IMR-90 (cell line): ENCODE data around the gene FKRP. TPM values are rescaled to one million over a fixed set of nuclear protein-coding genes. Genes with fewer than 3 reads are reported as not detected.
A peak's percentile ranks its signal among the peaks of the same experiment; 100 is the strongest.

Experiments used
- ATAC-seq: fragments of 200-7000 bp; cut with Tn5 transposase; 2 replicates; pipeline ENCODE4 v1.9.1; 2020; ENCODE audit warnings: low read depth, mild to moderate bottlenecking, moderate library complexity
- BruUV-seq: library from RNA; stranded (reverse); fragments of 400-500 nt; replicated peaks from 2 replicates; lab custom pipeline; 2021; lab: Mats Ljungman, UMichigan
- CTCF ChIA-PET: fragments of 300-600 bp; formaldehyde crosslinking; extraction: SDS; loops from one replicate; lab custom pipeline; 2021; ENCODE audit warnings: antibody characterized with exemption; lab: Yijun Ruan, JAX
- POLR2A ChIA-PET: fragments of 300-600 bp; sonication (Branson Sonifier 250); formaldehyde crosslinking; loops from one replicate; lab custom pipeline; 2022; ENCODE audit warnings: antibody characterized with exemption; ENCODE audit not compliant: unreplicated experiment; lab: Charles Lee
- DNase-seq: peaks from one replicate; pipeline ENCODE4 v3.0.0; 2013
- H2AFZ ChIP-seq: replicated peaks from 2 replicates; pipeline ENCODE3; 2013; ENCODE audit warnings: low read length, mild to moderate bottlenecking; ENCODE audit not compliant: poor library complexity
- H2AK5ac ChIP-seq: 2 replicates; pipeline ENCODE4 v1.6.1; 2013; ENCODE audit warnings: low read depth, low read length, inconsistent platforms
- H2AK9ac ChIP-seq: replicated peaks from 2 replicates; pipeline ENCODE3; 2013; ENCODE audit warnings: mild to moderate bottlenecking, low read depth, low read length, moderate library complexity; ENCODE audit not compliant: poor library complexity
- H2BK120ac ChIP-seq: 2 replicates; pipeline ENCODE4 v1.6.1; 2013; ENCODE audit warnings: low read depth, low read length, inconsistent platforms
- H2BK15ac ChIP-seq: 3 replicates; pipeline ENCODE4 v1.6.1; 2013; ENCODE audit warnings: low read depth, low read length, inconsistent platforms
- H2BK20ac ChIP-seq: 2 replicates; pipeline ENCODE4 v1.6.1; 2013; ENCODE audit warnings: low read depth, mild to moderate bottlenecking, inconsistent platforms, low read length, moderate library complexity
- H2BK5ac ChIP-seq: 2 replicates; pipeline ENCODE4 v1.6.1; 2013; ENCODE audit warnings: mild to moderate bottlenecking, low read depth, low read length, inconsistent platforms; ENCODE audit not compliant: poor library complexity, severe bottlenecking
- H3K14ac ChIP-seq: replicated peaks from 2 replicates; pipeline ENCODE4 v1.6.1; 2013; ENCODE audit warnings: low read depth, low read length, inconsistent platforms
- H3K18ac ChIP-seq: 2 replicates; pipeline ENCODE4 v1.6.1; 2013; ENCODE audit warnings: low read depth, low read length, control low read depth
- H3K23ac ChIP-seq: 2 replicates; pipeline ENCODE4 v1.6.1; 2013; ENCODE audit warnings: low read depth, low read length, inconsistent platforms
- H3K27ac ChIP-seq: 2 replicates; pipeline ENCODE4 v1.5.1; 2013; ENCODE audit warnings: mild to moderate bottlenecking, control low read depth, low read length; ENCODE audit not compliant: insufficient read depth
- H3K27me3 ChIP-seq: 2 replicates; pipeline ENCODE4 v1.6.1; 2013; ENCODE audit warnings: low read length; ENCODE audit not compliant: control insufficient read depth, insufficient read depth
- H3K36me3 ChIP-seq: 2 replicates; pipeline ENCODE4 v1.6.1; 2013; ENCODE audit warnings: low read length, mixed read lengths; ENCODE audit not compliant: control insufficient read depth, insufficient read depth
- H3K4ac ChIP-seq: 2 replicates; pipeline ENCODE4 v1.6.1; 2013; ENCODE audit warnings: low read depth, low read length, inconsistent platforms
- H3K4me1 ChIP-seq: 2 replicates; pipeline ENCODE4 v1.6.1; 2013; ENCODE audit warnings: low read length, mixed read lengths; ENCODE audit not compliant: control insufficient read depth, insufficient read depth
- H3K4me2 ChIP-seq: 2 replicates; pipeline ENCODE4 v1.6.1; 2013; ENCODE audit warnings: low read depth, mild to moderate bottlenecking, control low read depth, low read length, moderate library complexity
- H3K4me3 ChIP-seq: 2 replicates; pipeline ENCODE4 v1.5.1; 2013; ENCODE audit warnings: low read depth, mild to moderate bottlenecking, control low read depth, low read length, moderate library complexity; ENCODE audit not compliant: insufficient read depth
- H3K56ac ChIP-seq: 2 replicates; pipeline ENCODE4 v1.6.1; 2013; ENCODE audit warnings: low read length, inconsistent platforms; ENCODE audit not compliant: insufficient read depth; ENCODE audit errors: extremely low read depth
- H3K79me1 ChIP-seq, 2 experiments: 2 replicates each; pipeline ENCODE4 v1.6.1; 2013; ENCODE audit warnings: low read length in 2 of 2, inconsistent platforms in 1 of 2, low read depth in 1 of 2
- H3K9ac ChIP-seq: 2 replicates; pipeline ENCODE4 v1.6.1; 2013; ENCODE audit warnings: low read depth, low read length, control low read depth
- H3K9me1 ChIP-seq: 2 replicates; pipeline ENCODE4 v1.6.1; 2013; ENCODE audit warnings: low read length, inconsistent platforms; ENCODE audit not compliant: insufficient read depth
- H3K9me3 ChIP-seq: 2 replicates; pipeline ENCODE4 v1.6.1; 2013; ENCODE audit warnings: low read length; ENCODE audit not compliant: control insufficient read depth, insufficient read depth
- H4K20me1 ChIP-seq: 2 replicates; pipeline ENCODE4 v1.6.1; 2013; ENCODE audit warnings: low read length, inconsistent platforms; ENCODE audit not compliant: insufficient read depth
- H4K5ac ChIP-seq: 2 replicates; pipeline ENCODE4 v1.6.1; 2013; ENCODE audit warnings: mild to moderate bottlenecking, low read depth, low read length, control low read depth
- H4K8ac ChIP-seq, 2 experiments: 2 replicates each; pipeline ENCODE4 v1.6.1; 2013; ENCODE audit warnings: low read depth in 2 of 2, low read length in 2 of 2, control low read depth in 1 of 2, inconsistent platforms in 1 of 2
- H4K91ac ChIP-seq: 2 replicates; pipeline ENCODE4 v1.6.1; 2013; ENCODE audit warnings: low read depth, low read length, inconsistent platforms; ENCODE audit not compliant: insufficient read depth
- BHLHE40 ChIP-seq: fragments of 150-350 bp; IDR thresholded peaks from 2 replicates; pipeline ENCODE4 v1.6.1; 2016; ENCODE audit warnings: mild to moderate bottlenecking, low read depth, low read length
- CEBPB ChIP-seq: IDR thresholded peaks from 2 replicates; pipeline ENCODE4 v1.6.1; 2012; ENCODE audit warnings: low read depth, low read length, improper control_type of control experiment
- CHD1 ChIP-seq: IDR thresholded peaks from 2 replicates; pipeline ENCODE4 v1.6.1; 2012; ENCODE audit warnings: low read depth, low read length, improper control_type of control experiment
- CTCF ChIP-seq: conservative IDR thresholded peaks from 2 replicates; pipeline ENCODE4 v1.5.1; 2012; ENCODE audit warnings: mild to moderate bottlenecking, low read depth, low read length, improper control_type of control experiment
- ELK1 ChIP-seq: fragments of 150-350 bp; IDR thresholded peaks from 2 replicates; pipeline ENCODE4 v1.6.1; 2016; ENCODE audit warnings: low read depth, mild to moderate bottlenecking, low read length, moderate library complexity, borderline replicate concordance
- FOS ChIP-seq: fragments of 150-350 bp; IDR thresholded peaks from 2 replicates; pipeline ENCODE4 v1.6.1; 2016; ENCODE audit warnings: low read depth, low read length
- MAFK ChIP-seq: IDR thresholded peaks from 2 replicates; pipeline ENCODE4 v1.6.1; 2012; ENCODE audit warnings: low read depth, low read length, improper control_type of control experiment
- MAZ ChIP-seq: IDR thresholded peaks from 2 replicates; pipeline ENCODE4 v1.6.1; 2012; ENCODE audit warnings: low read depth, mild to moderate bottlenecking, low read length, improper control_type of control experiment, moderate library complexity, borderline replicate concordance
- MXI1 ChIP-seq: IDR thresholded peaks from 2 replicates; pipeline ENCODE4 v1.6.1; 2012; ENCODE audit warnings: low read depth, mild to moderate bottlenecking, low read length, moderate library complexity, borderline replicate concordance
- NFE2L2 ChIP-seq: fragments of 150-350 bp; IDR thresholded peaks from 2 replicates; pipeline ENCODE4 v1.6.1; 2016; ENCODE audit warnings: low read depth, mild to moderate bottlenecking, low read length
- POLR2A ChIP-seq: IDR thresholded peaks from 2 replicates; pipeline ENCODE4 v1.6.1; 2012; ENCODE audit warnings: mild to moderate bottlenecking, low read depth, low read length
- RCOR1 ChIP-seq: IDR thresholded peaks from 2 replicates; pipeline ENCODE4 v1.6.1; 2012; ENCODE audit warnings: mild to moderate bottlenecking, low read length, improper control_type of control experiment; ENCODE audit not compliant: insufficient replicate concordance
- RFX5 ChIP-seq: IDR thresholded peaks from 2 replicates; pipeline ENCODE4 v1.8.0; 2012; ENCODE audit warnings: low read depth, mild to moderate bottlenecking, low read length, moderate library complexity
- SMC3 ChIP-seq: fragments of 150-350 bp; IDR thresholded peaks from 2 replicates; pipeline ENCODE4 v1.6.1; 2016; ENCODE audit warnings: low read depth, mild to moderate bottlenecking, antibody characterized with exemption, low read length, moderate library complexity
- USF2 ChIP-seq: fragments of 150-350 bp; IDR thresholded peaks from 2 replicates; pipeline ENCODE4 v1.6.1; 2017; ENCODE audit warnings: mild to moderate bottlenecking, antibody characterized with exemption, low read length, low read depth
- WGBS, 2 experiments: methylation state at CpG; one replicate each; pipeline versions ENCODE4 v1.1.5 to v1.1.7; 2013; ENCODE audit warnings: missing lambda C conversion rate in 2 of 2; ENCODE audit not compliant: insufficient read length in 1 of 2; ENCODE audit errors: extremely low coverage in 2 of 2; 5-methylcytosine and 5-hydroxymethylcytosine counted together
- dilution Hi-C: fragments of 300-500 bp; cut with HindIII; formaldehyde crosslinking; loops from one replicate; pipeline ENCODE4 v1.14.3; 2018; ENCODE audit warnings: low sequenced_read_pairs; ENCODE audit not compliant: unreplicated experiment
- in situ Hi-C: fragments of 300-500 bp; cut with MboI; formaldehyde crosslinking; loops from 3 replicates; pipeline ENCODE4 v1.14.3; 2019; ENCODE audit warnings: low sequenced_read_pairs, inconsistent platforms, mixed read lengths
- intact Hi-C: fragments of 100-400 bp; cut with micrococcal nuclease; formaldehyde crosslinking; loops from 2 replicates; pipeline ENCODE4 v1.10.0; 2022
- polyA plus RNA-seq, 3 experiments: library from polyadenylated mRNA; depleted of rRNA; stranded (reverse); fragments of >200 nt; gene quantifications; 2 replicates each; pipeline ENCODE4 v1.2.3, GENCODE V29; 2012; ENCODE audit warnings: low replicate concordance in 1 of 3
- total RNA-seq: library from RNA; depleted of rRNA; stranded (reverse); fragments of >200 nt; gene quantifications from 2 replicates; pipeline ENCODE4 v1.2.3, GENCODE V29; 2012

Gene FKRP
- total and polyA plus RNA-seq, 2 of the 4 experiments (the other 2 are of a cell fraction): 6.1 to 25.3 TPM

GRCh38 chr19:46704379-46705076 lies 41.3 kb upstream of the FKRP start:
- no peaks in the 10 kb centered on the region for H3K9me3 ChIP-seq
- peak overlapping the region; percentile 75 for H2AFZ ChIP-seq
- no peak overlapping the region for H3K4me3 ChIP-seq
- H3K4ac ChIP-seq: no peak overlapping the region
- H2AK9ac ChIP-seq: peak overlapping the region; percentile 78
- H4K91ac ChIP-seq: no peak overlapping the region
- H3K14ac ChIP-seq: no peak overlapping the region
- no peak overlapping the region for H2BK15ac ChIP-seq
- H3K4me2 ChIP-seq: no peak overlapping the region
- H4K5ac ChIP-seq: no peak overlapping the region
- H4K8ac ChIP-seq: no peak overlapping the region; a peak in 1 of 4 replicates
- H2BK20ac ChIP-seq: no peak overlapping the region
- 22% methylated on average over 10 of the region's 21 CpGs; no CpG with 5 or more reads in 1 of the 2 experiments for WGBS, 2 experiments
- ChIA-PET CTCF (interaction anchor here (0.8 to 1.1 kb wide), 2 partner anchors 32 to 35 kb away, joined by 3 read pairs; no protein-coding TSS in a partner anchor), POLR2A (no interaction called here)
- H3K23ac ChIP-seq: no peak overlapping the region
- peaks cover 47% of the 10 kb centered on the region for H3K36me3 ChIP-seq
- H3K56ac ChIP-seq: no peak overlapping the region
- H2AK5ac ChIP-seq: no peak overlapping the region
- intact Hi-C loops (no loop called here), in situ Hi-C loops (no loop called here), dilution Hi-C loops (no loop called here)
- DNase-seq (no peak), ATAC-seq (peak; percentile 97)
- H3K9me1 ChIP-seq: no peaks in the 10 kb centered on the region
- no peak overlapping the region for H3K18ac ChIP-seq
- H3K9ac ChIP-seq: no peak overlapping the region
- BruUV-seq: no TSS peak
- no peaks in the 10 kb centered on the region for H3K4me1 ChIP-seq
- peaks cover 0 to 10% of the 10 kb centered on the region in 2 experiments; a peak in 1 of 4 replicates for H3K79me1 ChIP-seq
- no peak overlapping the region for H2BK120ac ChIP-seq
- no peak overlapping the region for H3K27ac ChIP-seq
- no peaks in the 10 kb centered on the region for H3K27me3 ChIP-seq
- H2BK5ac ChIP-seq: no peak overlapping the region
- H4K20me1 ChIP-seq: peaks cover 4% of the 10 kb centered on the region; the same call in 1 of the 2 replicates
- TF ChIP-seq SMC3 (peak; percentile 53), MAZ (no peak), USF2 (no peak), POLR2A (no peak), ELK1 (no peak), FOS (no peak), RCOR1 (no peak), BHLHE40 (no peak), CEBPB (no peak), CHD1 (no peak), MXI1 (no peak), RFX5 (no peak), MAFK (no peak), NFE2L2 (no peak), CTCF (peak; percentile 76)
